Liver (tissue), 9 donors: ENCODE results near the gene RBM47. TPM values are rescaled to one million over a fixed set of nuclear protein-coding genes. Genes with fewer than 3 reads are reported as not detected.

Experiments used
- DNase-seq: peaks from one replicate; pipeline ENCODE4 v3.0.0-alpha.2; 2017; ENCODE audit warnings: low spot score
- H3K27ac ChIP-seq, 2 donors: one replicate each; pipeline ENCODE4 v1.7.0; 2013; ENCODE audit warnings: inconsistent platforms in 2 of 2, low read length in 2 of 2, control low read depth in 1 of 2, low read depth in 1 of 2, mild to moderate bottlenecking in 1 of 2
- H3K27me3 ChIP-seq, 4 donors: one replicate each; pipeline versions ENCODE4 v1.6.1 to v1.7.0; 2013; ENCODE audit warnings: low read length in 3 of 4, inconsistent platforms in 1 of 4, mild to moderate bottlenecking in 1 of 4, moderate library complexity in 1 of 4; ENCODE audit not compliant: control insufficient read depth in 4 of 4, insufficient read depth in 4 of 4
- H3K36me3 ChIP-seq, 4 donors: one replicate each; pipeline versions ENCODE4 v1.6.1 to v1.7.0; 2013; ENCODE audit warnings: low read length in 3 of 4, mild to moderate bottlenecking in 3 of 4, low read depth in 1 of 4, moderate library complexity in 1 of 4; ENCODE audit not compliant: control insufficient read depth in 4 of 4, insufficient read depth in 3 of 4
- H3K4me1 ChIP-seq, 4 donors: one replicate each; pipeline versions ENCODE4 v1.6.1 to v1.7.0; 2013; ENCODE audit warnings: low read length in 3 of 4, mild to moderate bottlenecking in 3 of 4, moderate library complexity in 1 of 4; ENCODE audit not compliant: control insufficient read depth in 4 of 4, insufficient read depth in 4 of 4
- H3K4me3 ChIP-seq, 3 donors: one replicate each; pipeline versions ENCODE4 v1.6.1 to v1.7.0; 2013; ENCODE audit warnings: low read length in 3 of 3, control low read depth in 1 of 3, low read depth in 1 of 3, mild to moderate bottlenecking in 1 of 3
- H3K9ac ChIP-seq, 2 donors: one replicate each; pipeline ENCODE4 v1.7.0; 2013; ENCODE audit warnings: low read length in 2 of 2, mild to moderate bottlenecking in 2 of 2, moderate library complexity in 2 of 2, control low read depth in 1 of 2, low read depth in 1 of 2
- H3K9me3 ChIP-seq, 4 donors: one replicate each; pipeline versions ENCODE4 v1.6.1 to v1.7.0; 2013; ENCODE audit warnings: low read length in 3 of 4; ENCODE audit not compliant: control insufficient read depth in 4 of 4
- ATF3 ChIP-seq: IDR thresholded peaks from 2 replicates; pipeline ENCODE4 v1.6.1; 2016; ENCODE audit warnings: antibody characterized with exemption
- CTCF ChIP-seq: fragments of 150-350 bp; IDR thresholded peaks from 2 replicates; pipeline ENCODE4 v1.5.1; 2017; ENCODE audit warnings: improper control_type of control experiment, low read depth, low read length; ENCODE audit not compliant: missing input control
- EGR1 ChIP-seq, 2 donors: IDR thresholded peaks; 2 replicates each; pipeline ENCODE4 v1.6.1; 2016 to 2018; ENCODE audit warnings: antibody characterized with exemption in 2 of 2, low read depth in 2 of 2
- FOXA1 ChIP-seq: IDR thresholded peaks from 2 replicates; pipeline ENCODE4 v1.6.1; 2016; ENCODE audit warnings: antibody characterized with exemption
- FOXA2 ChIP-seq: IDR thresholded peaks from 2 replicates; pipeline ENCODE4 v1.6.1; 2016; ENCODE audit warnings: antibody characterized with exemption
- GABPA ChIP-seq, 2 donors: IDR thresholded peaks in 1 of 2; conservative IDR thresholded peaks in 1 of 2; 2 replicates each; pipeline ENCODE4 v1.6.1; 2016; ENCODE audit warnings: antibody characterized with exemption in 2 of 2, mild to moderate bottlenecking in 1 of 2, moderate library complexity in 1 of 2
- HNF4A ChIP-seq, 2 donors: conservative IDR thresholded peaks; 2 replicates each; pipeline ENCODE4 v1.6.1; 2016; ENCODE audit warnings: antibody characterized with exemption in 2 of 2, mild to moderate bottlenecking in 2 of 2
- HNF4G ChIP-seq: IDR thresholded peaks from 2 replicates; pipeline ENCODE4 v1.6.1; 2016; ENCODE audit warnings: antibody characterized with exemption
- MAX ChIP-seq: IDR thresholded peaks from 2 replicates; pipeline ENCODE4 v1.6.1; 2016; ENCODE audit warnings: antibody characterized with exemption
- NR2F2 ChIP-seq: IDR thresholded peaks from 2 replicates; pipeline ENCODE4 v1.6.1; 2016; ENCODE audit warnings: antibody characterized with exemption
- RAD21 ChIP-seq, 2 donors: IDR thresholded peaks; 2 replicates each; pipeline ENCODE4 v1.6.1; 2016; ENCODE audit warnings: antibody characterized with exemption in 2 of 2, mild to moderate bottlenecking in 2 of 2
- REST ChIP-seq: IDR thresholded peaks from 2 replicates; pipeline ENCODE4 v1.6.1; 2016; ENCODE audit warnings: antibody characterized with exemption, mild to moderate bottlenecking
- RXRA ChIP-seq, 2 donors: IDR thresholded peaks; 2 replicates each; pipeline ENCODE4 v1.6.1; 2017 to 2018; ENCODE audit warnings: antibody characterized with exemption in 2 of 2, mild to moderate bottlenecking in 1 of 2
- SP1 ChIP-seq: IDR thresholded peaks from 2 replicates; pipeline ENCODE4 v1.6.1; 2018; ENCODE audit warnings: antibody characterized with exemption, mild to moderate bottlenecking
- TAF1 ChIP-seq: conservative IDR thresholded peaks from 2 replicates; pipeline ENCODE4 v1.6.1; 2016; ENCODE audit warnings: antibody characterized with exemption, mild to moderate bottlenecking
- YY1 ChIP-seq: IDR thresholded peaks from 2 replicates; pipeline ENCODE4 v1.6.1; 2016; ENCODE audit warnings: antibody characterized with exemption, mild to moderate bottlenecking
- WGBS: extraction: QIAGEN DNeasy Blood & Tissue Kit; methylation state at CpG from one replicate; pipeline ENCODE4 v1.1.7; 2013; 5-methylcytosine and 5-hydroxymethylcytosine counted together
- polyA plus RNA-seq, 2 donors: library from polyadenylated mRNA; stranded (reverse) in 1 of 2; unstranded in 1 of 2; fragments of 200-250 nt in 1 of 2; fragments of >200 nt in 1 of 2; fragmentation: Nextera tagmentation in 1 of 2; extraction: Ambion mirVana in 1 of 2; gene quantifications; one replicate each; pipeline versions ENCODE4 v1.2.1 to v1.2.3, GENCODE V29; 2013 to 2015
- total RNA-seq, 2 donors: library from RNA; depleted of rRNA; stranded (reverse); fragments of >200 nt; gene quantifications; one replicate each; pipeline ENCODE4 v1.2.3, GENCODE V29; 2014
- donor health status: healthy.
- donor health status: healthy.
- donor health status: healthy.
- donor health status: healthy.
- donor health status: healthy.

The RBM47 gene
- total and polyA plus RNA-seq, 4 donors = 16.5 to 81.2 (median 24.7) TPM

- H3K27ac ChIP-seq = no peak overlapping the region
- WGBS = 94% methylated on average over 4 of the region's 4 CpGs
- no peaks in the 10 kb centered on the region for H3K9me3 ChIP-seq
- H3K9ac ChIP-seq = no peak overlapping the region
- TF ChIP-seq TAF1 (no peak), HNF4G (no peak), EGR1 (IDR thresholded peaks at IDR 0.05; ENCODE audit: low read depth in 2 of 2) (no peak), RAD21 (IDR thresholded peaks at IDR 0.05) (no peak), GABPA (IDR thresholded peaks at IDR 0.05 in 1 of 2, conservative IDR thresholded peaks at IDR 0.05 in 1 of 2) (no peak), REST (no peak), YY1 (no peak), CTCF (no peak), MAX (no peak), FOXA2 (no peak), HNF4A (conservative IDR thresholded peaks at IDR 0.05) (no peak)
- H3K27me3 ChIP-seq = no peaks in the 10 kb centered on the region
- no peak for DNase-seq
- peaks cover 0 to 7% (median 3%) of the 10 kb centered on the region in 4 donors for H3K36me3 ChIP-seq
- no peaks in the 10 kb centered on the region for H3K4me1 ChIP-seq
- no peak overlapping the region for H3K4me3 ChIP-seq
Observed at GRCh38 chr4:40536032-40536431, 93.6 kb downstream of the RBM47 start.

GRCh38 chr4:40531636-40532023, 98.0 kb downstream of the RBM47 start:
- DNase-seq = no peak
- H3K27me3 ChIP-seq = no peaks in the 10 kb centered on the region
- H3K9me3 ChIP-seq = no peaks in the 10 kb centered on the region
- H3K27ac ChIP-seq = no peak overlapping the region
- WGBS = 92% methylated on average over 3 of the region's 3 CpGs
- H3K4me1 ChIP-seq = no peaks in the 10 kb centered on the region
- H3K4me3 ChIP-seq = no peak overlapping the region
- peaks cover 0 to 4% (median 1%) of the 10 kb centered on the region in 4 donors for H3K36me3 ChIP-seq
- TF ChIP-seq RAD21 (IDR thresholded peaks at IDR 0.05) = no peak
- no peak for TF ChIP-seq MAX
- TF ChIP-seq EGR1 (IDR thresholded peaks at IDR 0.05; ENCODE audit: low read depth in 2 of 2) = no peak
- TF ChIP-seq NR2F2 = no peak
- no peak for TF ChIP-seq GABPA (IDR thresholded peaks at IDR 0.05 in 1 of 2, conservative IDR thresholded peaks at IDR 0.05 in 1 of 2)
- TF ChIP-seq REST = no peak
- TF ChIP-seq YY1 = no peak
- no peak for TF ChIP-seq RXRA (IDR thresholded peaks at IDR 0.05)
- no peak for TF ChIP-seq ATF3
- no peak for TF ChIP-seq SP1
- no peak for TF ChIP-seq HNF4G
- TF ChIP-seq CTCF = no peak
- no peak for TF ChIP-seq FOXA1
- H3K9ac ChIP-seq = no peak overlapping the region
